ENCODE data around the gene LRRC7. TPM values are rescaled to one million over a fixed set of nuclear protein-coding genes. Genes with fewer than 3 reads are reported as not detected.

The LRRC7 gene
- total RNA-seq, 1 experiment from 2014 or later, result not detected

- no peaks in the 10 kb centered on the region for H3K27me3 ChIP-seq (ENCODE audit: control insufficient read depth, insufficient read depth, low read length)
- no peaks in the 10 kb centered on the region for H3K4me1 ChIP-seq (ENCODE audit: control insufficient read depth, insufficient read depth, low read length)
- ChIA-PET POLR2A (no interaction called here), CTCF (no interaction called here)
- no peak overlapping the region for H3K4me3 ChIP-seq (ENCODE audit: low read depth in 2 of 2, low read length in 2 of 2)
- no peak overlapping the region for H3K27ac ChIP-seq (ENCODE audit: low read length)
- TF ChIP-seq TCF7L2 (IDR thresholded peaks at IDR 0.05; ENCODE audit: low read depth, low read length), result no peak
- TF ChIP-seq POLR2AphosphoS5 (IDR thresholded peaks at IDR 0.05; ENCODE audit: low read depth, low read length), result no peak
- no peak for TF ChIP-seq REST (IDR thresholded peaks at IDR 0.05; ENCODE audit: insufficient read depth in 1 of 2, low read depth in 2 of 2, low read length in 1 of 2)
- TF ChIP-seq CTCF (IDR thresholded peaks at IDR 0.05), result no peak
- TF ChIP-seq SIN3A (IDR thresholded peaks at IDR 0.05; ENCODE audit: borderline replicate concordance, insufficient read depth, low read depth, low read length), result no peak
- ATAC-seq (no peak), DNase-seq (ENCODE audit: low read depth, low spot score) (no peak)
- intact Hi-C loops (cut with micrococcal nuclease; ENCODE audit: unreplicated experiment), result no loop called here
- no peaks in the 10 kb centered on the region for H3K9me3 ChIP-seq (ENCODE audit: control insufficient read depth, insufficient read depth, low read depth, low read length)
- H3K36me3 ChIP-seq (ENCODE audit: control insufficient read depth, insufficient read depth, low read length), result no peaks in the 10 kb centered on the region
- no TSS peak for BruUV-seq (replicated peaks)
- in situ Hi-C loops (cut with HindIII; ENCODE audit: low pct_unique_long_range_greater_than_20kb, low sequenced_read_pairs), result no loop called here
Observed at GRCh38 chr1:70024272-70024671, 456.6 kb downstream of the LRRC7 start.

GRCh38 chr1:70025052-70025451 is 457.3 kb downstream of the LRRC7 start:
- no TSS peak for BruUV-seq (replicated peaks)
- ChIA-PET POLR2A (no interaction called here), CTCF (interaction anchor here (0.8 kb wide), 1 partner anchor 241 kb away, joined by 6 read pairs; no protein-coding TSS in a partner anchor)
- TF ChIP-seq TCF7L2 (IDR thresholded peaks at IDR 0.05; ENCODE audit: low read depth, low read length) (no peak), POLR2AphosphoS5 (IDR thresholded peaks at IDR 0.05; ENCODE audit: low read depth, low read length) (no peak), CTCF (IDR thresholded peaks at IDR 0.05) (no peak), SIN3A (IDR thresholded peaks at IDR 0.05; ENCODE audit: borderline replicate concordance, insufficient read depth, low read depth, low read length) (no peak), REST (IDR thresholded peaks at IDR 0.05; ENCODE audit: insufficient read depth in 1 of 2, low read depth in 2 of 2, low read length in 1 of 2) (no peak)
- Histone ChIP-seq H3K4me3 (ENCODE audit: low read depth in 2 of 2, low read length in 2 of 2) (no peak overlapping the region), H3K27me3 (ENCODE audit: control insufficient read depth, insufficient read depth, low read length) (no peaks in the 10 kb centered on the region), H3K36me3 (ENCODE audit: control insufficient read depth, insufficient read depth, low read length) (no peaks in the 10 kb centered on the region), H3K9me3 (ENCODE audit: control insufficient read depth, insufficient read depth, low read depth, low read length) (no peaks in the 10 kb centered on the region), H3K4me1 (ENCODE audit: control insufficient read depth, insufficient read depth, low read length) (no peaks in the 10 kb centered on the region), H3K27ac (ENCODE audit: low read length) (no peak overlapping the region)
- ATAC-seq (no peak), DNase-seq (ENCODE audit: low read depth, low spot score) (no peak)
- in situ Hi-C loops (cut with HindIII; ENCODE audit: low pct_unique_long_range_greater_than_20kb, low sequenced_read_pairs) (no loop called here), intact Hi-C loops (cut with micrococcal nuclease; ENCODE audit: unreplicated experiment) (no loop called here)

All from Panc1 (cell line).